GM12878 (cell line): ENCODE measurements around the gene IL27RA. TPM values are rescaled to one million over a fixed set of nuclear protein-coding genes. Genes with fewer than 3 reads are reported as not detected.

Experiments used
- CHD2 ChIP-seq: IDR thresholded peaks from 2 replicates; pipeline ENCODE4 v1.6.1; 2011; ENCODE audit warnings: low read depth, low read length, improper control_type of control experiment, borderline replicate concordance
- E4F1 ChIP-seq: fragments of 450-650 bp; IDR thresholded peaks from 2 replicates; pipeline ENCODE4 v1.6.1; 2018; ENCODE audit warnings: borderline replicate concordance, mild to moderate bottlenecking; ENCODE audit not compliant: partially characterized antibody
- JUND ChIP-seq: IDR thresholded peaks from 2 replicates; pipeline ENCODE4 v1.6.1; 2012; ENCODE audit warnings: low read depth, mild to moderate bottlenecking, low read length, improper control_type of control experiment, moderate library complexity
- MYC ChIP-seq: IDR thresholded peaks from 2 replicates; pipeline ENCODE4 v1.6.1; 2011; ENCODE audit warnings: mild to moderate bottlenecking, low read length, moderate library complexity, inconsistent platforms; ENCODE audit not compliant: insufficient read depth, insufficient replicate concordance, insufficient read length, severe bottlenecking
- NBN ChIP-seq: fragments of 450-650 bp; IDR thresholded peaks from 2 replicates; pipeline ENCODE4 v1.6.1; 2016
- NR2F1 ChIP-seq: fragments of 450-650 bp; conservative IDR thresholded peaks from 2 replicates; pipeline ENCODE4 v1.6.1; 2017; ENCODE audit warnings: mild to moderate bottlenecking
- RAD51 ChIP-seq: fragments of 450-650 bp; IDR thresholded peaks from 2 replicates; pipeline ENCODE4 v1.6.1; 2016; ENCODE audit warnings: moderate library complexity, mild to moderate bottlenecking, inconsistent platforms
- REST ChIP-seq: IDR thresholded peaks from 2 replicates; pipeline ENCODE4 v1.6.1; 2012; ENCODE audit warnings: mild to moderate bottlenecking, low read depth, low read length
- polyA plus RNA-seq, 11 experiments: library from polyadenylated mRNA; depleted of rRNA in 4 of 11; unstranded in 6 of 11; stranded (reverse) in 5 of 11; fragments of >200 nt; fragmentation: Nextera tagmentation in 4 of 11; fragmentation: Illumina TruSeq in 1 of 11; extraction: Ambion mirVana in 4 of 11; extraction: Trizol in 1 of 11; gene quantifications; 1 replicate in 1 of 11; 2 replicates in 10 of 11; pipeline versions ENCODE4 v1.2.1 to v1.2.3, GENCODE V29; 2011 to 2016; ENCODE audit warnings: inconsistent platforms in 2 of 11, missing spikeins in 2 of 11, low read depth in 1 of 11
- total RNA-seq, 4 experiments: library from RNA; depleted of rRNA in 3 of 4; stranded (reverse); fragments of >200 nt in 3 of 4; fragmentation: Illumina TruSeq in 1 of 4; extraction: Trizol in 1 of 4; gene quantifications; 2 replicates each; pipeline versions ENCODE4 v1.2.1 to v1.2.3, GENCODE V29; 2013 to 2021

Gene IL27RA
- total and polyA plus RNA-seq, 10 of the 15 experiments (the other 5 are each of a cell fraction or from before 2014, with no cell fraction given): 8.4 to 63.5 (median 41.2) TPM

GRCh38 chr19:14094854-14095253, 63.3 kb downstream of the IL27RA start (continued):
- TF ChIP-seq MYC (no peak), CHD2 (no peak), E4F1 (no peak), JUND (no peak), NBN (no peak), REST (no peak), NR2F1 (no peak), RAD51 (no peak)
- TF ChIP-seq, all 136 proteins: peak for 0
